Measurements from ENCODE around the gene LIX1L. TPM values are rescaled to one million over a fixed set of nuclear protein-coding genes. Genes with fewer than 3 reads are reported as not detected.
A peak's percentile ranks its signal among the peaks of the same experiment; 100 is the strongest.

Gene LIX1L
- total and polyA plus RNA-seq, 2 of the 13 experiments (the other 11 are each of a cell fraction or from before 2014, with no cell fraction given), result 8.1 to 24.9 TPM

DNA sequence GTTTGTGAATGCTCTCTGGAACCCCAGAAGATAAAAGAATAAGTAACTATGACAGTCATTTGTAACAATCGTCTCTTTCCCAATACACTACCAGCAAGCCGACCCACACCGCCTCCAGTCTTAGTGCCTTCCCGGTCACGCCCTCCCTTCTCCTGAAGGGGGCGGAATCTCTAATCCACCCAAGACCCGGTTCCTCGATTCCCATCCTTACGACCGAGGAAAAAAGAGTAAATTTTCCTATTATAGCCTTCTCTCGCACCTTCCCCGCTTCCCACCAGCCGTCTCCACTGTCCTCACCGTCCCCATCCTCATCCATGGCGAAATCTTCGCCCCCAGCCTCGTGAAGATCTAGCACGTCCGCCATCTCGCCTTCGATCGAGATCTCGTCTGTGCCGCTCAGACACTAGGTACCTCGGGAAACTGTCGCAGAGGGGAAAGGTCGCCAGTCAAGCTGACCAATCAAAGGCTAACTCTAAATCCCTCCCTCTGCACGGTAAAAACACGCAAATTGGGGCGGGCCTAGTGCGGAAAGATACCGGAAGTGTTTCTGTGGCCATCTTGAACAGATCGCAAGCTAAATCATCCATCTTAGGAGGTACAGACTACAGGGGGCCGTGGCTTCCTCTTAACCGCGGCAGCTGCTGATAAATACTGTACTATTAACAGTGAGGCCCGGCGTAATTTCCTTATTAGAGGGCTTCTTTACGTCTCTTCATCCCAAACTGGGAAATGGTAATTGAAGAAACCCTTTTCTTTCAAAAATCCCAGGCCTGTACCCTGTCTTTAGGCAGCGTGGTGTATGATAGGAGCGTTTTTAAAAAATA, 30.5 kb downstream of the LIX1L start, which contains the start of gene RBM8A (continued):
- TF ChIP-seq ZNF407 (CRISPR knock-in tag; IDR thresholded peaks at IDR 0.05; ENCODE audit: not compliant biosample characterization) (no peak), SETDB1 (CRISPR knock-in tag; IDR thresholded peaks at IDR 0.05; ENCODE audit: borderline replicate concordance) (no peak), ZNF619 (CRISPR knock-in tag; IDR thresholded peaks at IDR 0.05) (peak; percentile 49; the same call in 1 of the 2 replicates), ZNF788 (CRISPR knock-in tag; IDR thresholded peaks at IDR 0.05; ENCODE audit: borderline replicate concordance) (peak; percentile 35; the same call in 1 of the 2 replicates), ZNF124 (CRISPR knock-in tag; IDR thresholded peaks at IDR 0.05) (no peak; the same call in 1 of the 2 replicates), ZNF547 (CRISPR knock-in tag; IDR thresholded peaks at IDR 0.05) (no peak), REST (IDR thresholded peaks at IDR 0.05; ENCODE audit: borderline replicate concordance in 1 of 2, low read depth in 1 of 2, low read length in 2 of 2) (0 out of 4 replicates have a peak, but pooled peaks of 1 of the 2 experiments have one; percentile 20), ZFP82 (CRISPR knock-in tag; IDR thresholded peaks at IDR 0.05; ENCODE audit: borderline replicate concordance) (no peak), ZNF468 (CRISPR knock-in tag; IDR thresholded peaks at IDR 0.05) (no peak), ZNF337 (CRISPR knock-in tag; IDR thresholded peaks at IDR 0.05; ENCODE audit: borderline replicate concordance, low read depth) (no peak)
- TF ChIP-seq, protein P1, sequence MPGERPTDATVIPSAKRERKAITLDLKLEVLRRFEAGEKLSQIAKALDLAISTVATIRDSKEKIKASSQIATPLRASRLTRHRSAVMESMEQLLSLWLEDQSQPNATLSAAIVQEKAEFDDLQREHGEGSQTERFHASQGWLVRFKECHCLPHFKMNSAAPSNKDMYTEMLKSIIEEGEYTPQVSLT (CRISPR knock-in tag; IDR thresholded peaks at IDR 0.05; ENCODE audit: borderline replicate concordance, low read depth), result no peak
- TF ChIP-seq, protein P2, sequence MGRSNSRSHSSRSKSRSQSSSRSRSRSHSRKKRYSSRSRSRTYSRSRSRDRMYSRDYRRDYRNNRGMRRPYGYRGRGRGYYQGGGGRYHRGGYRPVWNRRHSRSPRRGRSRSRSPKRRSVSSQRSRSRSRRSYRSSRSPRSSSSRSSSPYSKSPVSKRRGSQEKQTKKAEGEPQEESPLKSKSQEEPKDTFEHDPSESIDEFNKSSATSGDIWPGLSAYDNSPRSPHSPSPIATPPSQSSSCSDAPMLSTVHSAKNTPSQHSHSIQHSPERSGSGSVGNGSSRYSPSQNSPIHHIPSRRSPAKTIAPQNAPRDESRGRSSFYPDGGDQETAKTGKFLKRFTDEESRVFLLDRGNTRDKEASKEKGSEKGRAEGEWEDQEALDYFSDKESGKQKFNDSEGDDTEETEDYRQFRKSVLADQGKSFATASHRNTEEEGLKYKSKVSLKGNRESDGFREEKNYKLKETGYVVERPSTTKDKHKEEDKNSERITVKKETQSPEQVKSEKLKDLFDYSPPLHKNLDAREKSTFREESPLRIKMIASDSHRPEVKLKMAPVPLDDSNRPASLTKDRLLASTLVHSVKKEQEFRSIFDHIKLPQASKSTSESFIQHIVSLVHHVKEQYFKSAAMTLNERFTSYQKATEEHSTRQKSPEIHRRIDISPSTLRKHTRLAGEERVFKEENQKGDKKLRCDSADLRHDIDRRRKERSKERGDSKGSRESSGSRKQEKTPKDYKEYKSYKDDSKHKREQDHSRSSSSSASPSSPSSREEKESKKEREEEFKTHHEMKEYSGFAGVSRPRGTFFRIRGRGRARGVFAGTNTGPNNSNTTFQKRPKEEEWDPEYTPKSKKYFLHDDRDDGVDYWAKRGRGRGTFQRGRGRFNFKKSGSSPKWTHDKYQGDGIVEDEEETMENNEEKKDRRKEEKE (IDR thresholded peaks at IDR 0.05), result no peak

Data from HepG2 (cell line).